ENCODE data around the gene TTLL1. TPM values are rescaled to one million over a fixed set of nuclear protein-coding genes. Genes with fewer than 3 reads are reported as not detected.

The TTLL1 gene
- total and polyA plus RNA-seq, 9 of the 15 experiments (the other 6 are each of a cell fraction or from before 2014, with no cell fraction given), result 0.06 to 0.85 (median 0.17) TPM

DNA sequence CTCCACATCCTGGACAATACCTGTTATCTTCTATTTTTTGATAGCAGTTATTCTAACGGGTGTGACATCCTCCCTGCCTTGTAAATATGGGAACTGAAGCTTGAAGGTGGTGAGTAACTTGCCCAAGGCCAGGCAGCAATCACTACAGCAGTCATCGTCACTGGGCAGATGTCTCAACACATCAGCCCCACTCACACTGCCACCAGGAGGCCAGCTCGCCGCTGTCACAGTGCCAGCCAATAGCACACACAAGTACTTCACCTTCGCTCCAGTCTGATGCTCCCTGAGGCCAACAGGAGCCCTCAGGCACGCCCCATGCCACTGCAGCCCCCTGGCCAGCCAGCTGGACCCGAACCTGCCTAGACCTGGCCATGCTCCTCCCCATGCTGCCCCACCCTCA, 4.9 kb upstream of the TTLL1 start:
- no TSS peak for BruUV-seq (replicated peaks)

More for the DNA sequence above, 4.9 kb upstream of the TTLL1 start:
- Histone ChIP-seq H3K9me1 (ENCODE audit: control insufficient read depth, insufficient read depth, low read length) (no peaks in the 10 kb centered on the region), H3K4me1 (replicated peaks in 1 of 2; ENCODE audit: control insufficient read depth in 2 of 2, insufficient read depth in 2 of 2, low read length in 2 of 2) (peaks cover 0 to 9% of the 10 kb centered on the region in 2 experiments; a peak in 4 of 5 replicates), H3K9ac (ENCODE audit: insufficient read depth in 1 of 2, low read depth in 2 of 2, low read length in 2 of 2) (no peak overlapping the region; a peak in 1 of 4 replicates), H3K79me2 (ENCODE audit: control insufficient read depth, insufficient read depth, low read length) (no peaks in the 10 kb centered on the region), H3K4me2 (ENCODE audit: insufficient read depth, low read length) (no peak overlapping the region), H4K20me1 (replicated peaks; ENCODE audit: control insufficient read depth, insufficient read depth, low read length) (no peaks in the 10 kb centered on the region), H3K4me3 (no peak overlapping the region), H3K9me3 (replicated peaks; ENCODE audit: control insufficient read depth, insufficient read depth, low read depth, low read length) (no peaks in the 10 kb centered on the region), H3K27ac (ENCODE audit: extremely low read depth, low read depth, low read length) (no peak overlapping the region), H3K27me3 (ENCODE audit: control insufficient read depth in 2 of 2, insufficient read depth in 2 of 2, low read length in 2 of 2) (no peaks in the 10 kb centered on the region), H3K36me3 (ENCODE audit: control insufficient read depth, insufficient read depth, low read length) (no peaks in the 10 kb centered on the region), H2AFZ (ENCODE audit: low read depth, low read length) (no peak overlapping the region)
- intact Hi-C loops (cut with micrococcal nuclease) (no loop called here), in situ Hi-C loops (cut with MboI) (no loop called here)
- ATAC-seq (no peak), DNase-seq (ENCODE audit: extremely low read depth in 1 of 4, low spot score in 3 of 4) (no peak), FAIRE-seq (no peak)
- ChIA-PET CTCF (ENCODE audit: low intra/inter-chr PET ratio) (no interaction called here), POLR2A (interaction anchor here (0.6 kb wide), 1 partner anchor 183 kb away, joined by 3 read pairs; no protein-coding TSS in a partner anchor)
- WGBS (ENCODE audit: insufficient coverage, low coverage, missing lambda C conversion rate), result 31% methylated on average over 4 of the region's 7 CpGs
- TF ChIP-seq, protein P1, sequence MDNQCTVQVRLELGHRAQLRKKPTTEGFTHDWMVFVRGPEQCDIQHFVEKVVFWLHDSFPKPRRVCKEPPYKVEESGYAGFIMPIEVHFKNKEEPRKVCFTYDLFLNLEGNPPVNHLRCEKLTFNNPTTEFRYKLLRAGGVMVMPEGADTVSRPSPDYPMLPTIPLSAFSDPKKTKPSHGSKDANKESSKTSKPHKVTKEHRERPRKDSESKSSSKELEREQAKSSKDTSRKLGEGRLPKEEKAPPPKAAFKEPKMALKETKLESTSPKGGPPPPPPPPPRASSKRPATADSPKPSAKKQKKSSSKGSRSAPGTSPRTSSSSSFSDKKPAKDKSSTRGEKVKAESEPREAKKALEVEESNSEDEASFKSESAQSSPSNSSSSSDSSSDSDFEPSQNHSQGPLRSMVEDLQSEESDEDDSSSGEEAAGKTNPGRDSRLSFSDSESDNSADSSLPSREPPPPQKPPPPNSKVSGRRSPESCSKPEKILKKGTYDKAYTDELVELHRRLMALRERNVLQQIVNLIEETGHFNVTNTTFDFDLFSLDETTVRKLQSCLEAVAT (IDR thresholded peaks at IDR 0.05), result no peak
- TF ChIP-seq ZNF282 (CRISPR knock-in tag; IDR thresholded peaks at IDR 0.05) (no peak), FOXM1 (IDR thresholded peaks at IDR 0.05; ENCODE audit: low read depth) (no peak), FOXM1 (CRISPR knock-in tag; IDR thresholded peaks at IDR 0.05; ENCODE audit: low read depth) (no peak), MEF2A (IDR thresholded peaks at IDR 0.05; ENCODE audit: control insufficient read depth, low read depth, low read length) (no peak), TEAD1 (CRISPR knock-in tag; IDR thresholded peaks at IDR 0.05) (no peak), ZNF764 (CRISPR knock-in tag; IDR thresholded peaks at IDR 0.05; ENCODE audit: low read depth) (no peak), SMAD1 (IDR thresholded peaks at IDR 0.05; ENCODE audit: low read depth, low read length, partially characterized antibody) (no peak), NBN (IDR thresholded peaks at IDR 0.05; ENCODE audit: low read depth) (no peak), GABPB1 (CRISPR knock-in tag; IDR thresholded peaks at IDR 0.05) (no peak), ZKSCAN1 (IDR thresholded peaks at IDR 0.05; ENCODE audit: low read depth, low read length) (no peak), MYBL2 (IDR thresholded peaks at IDR 0.05; ENCODE audit: low read depth) (no peak), MYBL2 (CRISPR knock-in tag; IDR thresholded peaks at IDR 0.05; ENCODE audit: borderline replicate concordance) (no peak)
- TF ChIP-seq, protein P2, sequence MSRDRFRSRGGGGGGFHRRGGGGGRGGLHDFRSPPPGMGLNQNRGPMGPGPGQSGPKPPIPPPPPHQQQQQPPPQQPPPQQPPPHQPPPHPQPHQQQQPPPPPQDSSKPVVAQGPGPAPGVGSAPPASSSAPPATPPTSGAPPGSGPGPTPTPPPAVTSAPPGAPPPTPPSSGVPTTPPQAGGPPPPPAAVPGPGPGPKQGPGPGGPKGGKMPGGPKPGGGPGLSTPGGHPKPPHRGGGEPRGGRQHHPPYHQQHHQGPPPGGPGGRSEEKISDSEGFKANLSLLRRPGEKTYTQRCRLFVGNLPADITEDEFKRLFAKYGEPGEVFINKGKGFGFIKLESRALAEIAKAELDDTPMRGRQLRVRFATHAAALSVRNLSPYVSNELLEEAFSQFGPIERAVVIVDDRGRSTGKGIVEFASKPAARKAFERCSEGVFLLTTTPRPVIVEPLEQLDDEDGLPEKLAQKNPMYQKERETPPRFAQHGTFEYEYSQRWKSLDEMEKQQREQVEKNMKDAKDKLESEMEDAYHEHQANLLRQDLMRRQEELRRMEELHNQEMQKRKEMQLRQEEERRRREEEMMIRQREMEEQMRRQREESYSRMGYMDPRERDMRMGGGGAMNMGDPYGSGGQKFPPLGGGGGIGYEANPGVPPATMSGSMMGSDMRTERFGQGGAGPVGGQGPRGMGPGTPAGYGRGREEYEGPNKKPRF (IDR thresholded peaks at IDR 0.05; ENCODE audit: low read depth, low read length), result no peak

Measured in K562 (cell line).